ENCODE measurements around the gene AOC2. TPM values are rescaled to one million over a fixed set of nuclear protein-coding genes. Genes with fewer than 3 reads are reported as not detected.

The AOC2 gene, protein sequence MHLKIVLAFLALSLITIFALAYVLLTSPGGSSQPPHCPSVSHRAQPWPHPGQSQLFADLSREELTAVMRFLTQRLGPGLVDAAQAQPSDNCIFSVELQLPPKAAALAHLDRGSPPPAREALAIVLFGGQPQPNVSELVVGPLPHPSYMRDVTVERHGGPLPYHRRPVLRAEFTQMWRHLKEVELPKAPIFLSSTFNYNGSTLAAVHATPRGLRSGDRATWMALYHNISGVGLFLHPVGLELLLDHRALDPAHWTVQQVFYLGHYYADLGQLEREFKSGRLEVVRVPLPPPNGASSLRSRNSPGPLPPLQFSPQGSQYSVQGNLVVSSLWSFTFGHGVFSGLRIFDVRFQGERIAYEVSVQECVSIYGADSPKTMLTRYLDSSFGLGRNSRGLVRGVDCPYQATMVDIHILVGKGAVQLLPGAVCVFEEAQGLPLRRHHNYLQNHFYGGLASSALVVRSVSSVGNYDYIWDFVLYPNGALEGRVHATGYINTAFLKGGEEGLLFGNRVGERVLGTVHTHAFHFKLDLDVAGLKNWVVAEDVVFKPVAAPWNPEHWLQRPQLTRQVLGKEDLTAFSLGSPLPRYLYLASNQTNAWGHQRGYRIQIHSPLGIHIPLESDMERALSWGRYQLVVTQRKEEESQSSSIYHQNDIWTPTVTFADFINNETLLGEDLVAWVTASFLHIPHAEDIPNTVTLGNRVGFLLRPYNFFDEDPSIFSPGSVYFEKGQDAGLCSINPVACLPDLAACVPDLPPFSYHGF
- polyA plus RNA-seq (2011; rRNA removed) (2.7 and 3.0 TPM in 2 replicates), polyA plus RNA-seq (2017; fragmentation: RNase III; extraction: RNeasy Plus Mini Kit Qiagen cat#74134 plus additional on column Dnase treatment) (1.7 to 1.9 TPM (median 1.8 TPM) in 3 replicates), polyA minus RNA-seq (2011; rRNA and poly(A)+ RNA removed) (4.1 and 4.9 TPM in 2 replicates)
- polyA plus RNA-seq (2012; cell fraction: cytosol; rRNA removed), result 1.7 and 2.1 TPM in 2 replicates
- 7.0 and 9.8 TPM in 2 replicates for polyA plus RNA-seq (2012; cell fraction: nucleus; rRNA removed)

GRCh38 chr17:42844271-42844670 lies at the start of gene AOC2:
Gene AOC2, plus strand, starts transcription at chr17:42844580. Its CDS starts 47 bp downstream, at chr17:42844627.
- FAIRE-seq (no peak), ATAC-seq (no peak), DNase-seq (ENCODE audit: low read depth in 1 of 2, low spot score in 1 of 2) (no peak)
- Histone ChIP-seq H3K4me1 (no peaks in the 10 kb centered on the region), H3K27ac (no peak within 1 kb of the TSS), H3K9me3 (no peaks in the 10 kb centered on the region), H3K4me3 (no peak within 1 kb of the TSS), H3K4me2 (no peak within 1 kb of the TSS)
- WGBS (ENCODE audit: missing lambda C conversion rate), result 90% methylated on average over 4 of the region's 4 CpGs
- CTCF ChIA-PET, result interaction anchor here (0.5 to 20.4 kb wide), 36 partner anchors 10 to 270 kb away, joined by 3 to 372 read pairs (median 8); partner anchors contain the start of genes BECN1, PSME3, RPL27 and RUNDC1
- no peak for TF ChIP-seq FOSL2 (IDR thresholded peaks at IDR 0.05)
- no peak for TF ChIP-seq FOSL2 (CRISPR knock-in tag; IDR thresholded peaks at IDR 0.05)
- TF ChIP-seq RARB (CRISPR knock-in tag; IDR thresholded peaks at IDR 0.05), result no peak
- TF ChIP-seq HDAC2 (IDR thresholded peaks at IDR 0.05), result no peak
- TF ChIP-seq EHF (CRISPR knock-in tag; IDR thresholded peaks at IDR 0.05), result no peak
- TF ChIP-seq SREBF2 (IDR thresholded peaks at IDR 0.05), result no peak
- no peak for TF ChIP-seq GATA3 (IDR thresholded peaks at IDR 0.05; ENCODE audit: borderline replicate concordance)
- TF ChIP-seq E2F6 (IDR thresholded peaks at IDR 0.05; ENCODE audit: borderline replicate concordance, low read depth), result no peak
- no peak for TF ChIP-seq JUN (IDR thresholded peaks at IDR 0.05)
- no peak for TF ChIP-seq PHF8 (IDR thresholded peaks at IDR 0.05; ENCODE audit: borderline replicate concordance, low read depth)
- TF ChIP-seq, protein P1, sequence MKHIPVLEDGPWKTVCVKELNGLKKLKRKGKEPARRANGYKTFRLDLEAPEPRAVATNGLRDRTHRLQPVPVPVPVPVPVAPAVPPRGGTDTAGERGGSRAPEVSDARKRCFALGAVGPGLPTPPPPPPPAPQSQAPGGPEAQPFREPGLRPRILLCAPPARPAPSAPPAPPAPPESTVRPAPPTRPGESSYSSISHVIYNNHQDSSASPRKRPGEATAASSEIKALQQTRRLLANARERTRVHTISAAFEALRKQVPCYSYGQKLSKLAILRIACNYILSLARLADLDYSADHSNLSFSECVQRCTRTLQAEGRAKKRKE (CRISPR knock-in tag; IDR thresholded peaks at IDR 0.05; ENCODE audit: low read depth), result no peak
- no peak for TF ChIP-seq KDM1A (IDR thresholded peaks at IDR 0.05; ENCODE audit: low read depth)
- no peak for TF ChIP-seq MAFK (IDR thresholded peaks at IDR 0.05; ENCODE audit: partially characterized antibody)
- POLR2A ChIA-PET, result interaction anchor here (1.4 to 1.8 kb wide), 2 partner anchors 20 to 85 kb away, joined by 5 to 6 read pairs; partner anchors contain the start of gene BECN1

DNA sequence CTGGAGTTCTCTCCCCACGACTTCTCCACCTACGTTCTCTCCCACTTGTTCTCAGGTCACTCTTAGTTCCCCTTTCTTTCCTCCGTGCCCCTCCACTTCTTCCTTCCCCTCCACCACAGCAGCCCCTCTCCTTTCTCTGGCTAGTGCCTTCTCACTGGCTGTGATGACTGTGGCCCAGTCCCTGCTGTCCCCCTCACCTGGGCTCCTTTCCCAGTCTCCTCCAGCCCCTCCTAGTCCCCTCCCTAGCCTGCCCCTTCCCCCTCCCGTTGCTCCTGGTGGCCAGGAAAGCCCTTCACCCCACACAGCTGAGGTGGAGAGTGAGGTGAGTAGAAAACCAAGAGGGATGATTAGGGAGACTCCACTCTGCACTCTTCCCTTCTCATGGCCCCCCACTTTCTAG lies 49.3 kb upstream of the AOC2 start:
- peaks cover 18% of the 10 kb centered on the region for H3K4me1 ChIP-seq
- CTCF ChIA-PET, result interaction anchor here (1.5 to 24.6 kb wide), 3 partner anchors 11 to 32 kb away, joined by 4 to 336 read pairs (median 4); partner anchors contain the start of gene BECN1
- 87% methylated on average over 4 of the region's 4 CpGs for WGBS (ENCODE audit: missing lambda C conversion rate)
- FAIRE-seq (no peak), ATAC-seq (no peak), DNase-seq (ENCODE audit: low read depth in 1 of 2, low spot score in 1 of 2) (no peak)
- H3K27ac ChIP-seq, result no peak overlapping the region
- H3K4me2 ChIP-seq, result no peak overlapping the region
- no peak overlapping the region for H3K4me3 ChIP-seq
- no peak for TF ChIP-seq FOSB (CRISPR knock-in tag; IDR thresholded peaks at IDR 0.05)
- no peak for TF ChIP-seq NFE2L2 (conservative IDR thresholded peaks at IDR 0.05; ENCODE audit: low read length)
- TF ChIP-seq MYC (IDR thresholded peaks at IDR 0.05; ENCODE audit: borderline replicate concordance, low read length), result no peak
- no peak for TF ChIP-seq HES2 (IDR thresholded peaks at IDR 0.05)
- no peak for TF ChIP-seq TP53 (CRISPR knock-in tag; IDR thresholded peaks at IDR 0.05)
- TF ChIP-seq JUN (IDR thresholded peaks at IDR 0.05), result no peak
- no peak for TF ChIP-seq ZNF302 (CRISPR knock-in tag; IDR thresholded peaks at IDR 0.05)
- no peak for TF ChIP-seq PBX3 (IDR thresholded peaks at IDR 0.05)
- no peak for TF ChIP-seq RNF2 (IDR thresholded peaks at IDR 0.05; ENCODE audit: borderline replicate concordance, low read depth)
- no peaks in the 10 kb centered on the region for H3K9me3 ChIP-seq
- POLR2A ChIA-PET, result interaction anchor here (1.8 kb wide), 1 partner anchor 22 kb away, joined by 6 read pairs; the partner anchor contains the start of gene VPS25
